ENCODE data around the gene MIB1. TPM values are rescaled to one million over a fixed set of nuclear protein-coding genes. Genes with fewer than 3 reads are reported as not detected.

MIB1 gene
- total RNA-seq (2014; rRNA removed; shearing (Covaris generic)), result 56.7 and 59.0 TPM in 2 replicates
- 10.8 and 11.2 TPM in 2 replicates for polyA plus RNA-seq (2016; fragmentation: Nextera tagmentation; extraction: Ambion mirVana)
- long read RNA-seq, partial matches to known transcripts, result 1 of 3 reads
- long read RNA-seq, other reads (novel, unspliced or antisense), result 2 of 3 reads

GRCh38 chr18:21740538-21741311, at the start of gene MIB1:
Gene MIB1 (plus strand): TSS chr18:21740792. CDS start chr18:21741584, 792 bp downstream.
- H3K27ac ChIP-seq (ENCODE audit: low read depth), result peak within 1 kb of the TSS; percentile 97
- Mint-ChIP-seq H3K27ac (peak within 1 kb of the TSS; percentile 97), H3K4me1 (peaks cover 36% of the 10 kb centered on the region), H3K36me3 (ENCODE audit: low read depth) (peaks cover 7% of the 10 kb centered on the region), H3K27me3 (ENCODE audit: insufficient read depth, low read depth, poor library complexity) (peaks cover 6% of the 10 kb centered on the region), H3K9me3 (peaks cover 14% of the 10 kb centered on the region; the same call in 1 of the 3 replicates), H3K4me3 (peak within 1 kb of the TSS; percentile 91)
- no peaks in the 10 kb centered on the region for H3K9me2 ChIP-seq (ENCODE audit: insufficient read depth)
- H2AFZ ChIP-seq, result peak within 1 kb of the TSS; percentile 80; the same call in 1 of the 2 replicates
- H3K4me2 ChIP-seq, result peak within 1 kb of the TSS; percentile 79
- H3K27me3 ChIP-seq (ENCODE audit: insufficient read depth), result no peaks in the 10 kb centered on the region
- H3K79me2 ChIP-seq (replicated peaks; ENCODE audit: insufficient read depth), result peaks cover 40% of the 10 kb centered on the region
- peaks cover 20% of the 10 kb centered on the region for H4K20me1 ChIP-seq (replicated peaks; ENCODE audit: insufficient read depth)
- H3K4me3 ChIP-seq, result peak within 1 kb of the TSS; percentile 78
- peaks cover 25% of the 10 kb centered on the region for H3K4me1 ChIP-seq (ENCODE audit: insufficient read depth)
- peak; percentile 98 for DNase-seq (ENCODE audit: low spot score)
- no peak for TF ChIP-seq REST (IDR thresholded peaks at IDR 0.05; ENCODE audit: unreplicated experiment)
- TF ChIP-seq POLR2AphosphoS5 (IDR thresholded peaks at IDR 0.05; ENCODE audit: low read depth), result peak; percentile 80
- peak; percentile 92 for ATAC-seq
- H3K36me3 ChIP-seq (ENCODE audit: insufficient read depth), result no peaks in the 10 kb centered on the region
- no peaks in the 10 kb centered on the region for H3F3A ChIP-seq (replicated peaks; ENCODE audit: low read depth)

- peaks cover 16% of the 10 kb centered on the region; the same call in 2 of the 3 replicates for H3K9me3 Mint-ChIP-seq
- H3K4me3 Mint-ChIP-seq, result no peak overlapping the region
- H3K27me3 ChIP-seq (ENCODE audit: insufficient read depth), result no peaks in the 10 kb centered on the region
- ATAC-seq (no peak), DNase-seq (ENCODE audit: low spot score) (no peak)
- H3K36me3 ChIP-seq (ENCODE audit: insufficient read depth), result no peaks in the 10 kb centered on the region; the same call in 1 of the 2 replicates
- no peak overlapping the region for H3K27ac Mint-ChIP-seq
- no peak overlapping the region for H3K4me3 ChIP-seq
- no peak overlapping the region for H3K27ac ChIP-seq (ENCODE audit: low read depth)
- H3F3A ChIP-seq (replicated peaks; ENCODE audit: low read depth), result no peaks in the 10 kb centered on the region
- H3K9me2 ChIP-seq (ENCODE audit: insufficient read depth), result no peaks in the 10 kb centered on the region
- H4K20me1 ChIP-seq (replicated peaks; ENCODE audit: insufficient read depth), result no peaks in the 10 kb centered on the region
- H3K4me1 ChIP-seq (ENCODE audit: insufficient read depth), result no peaks in the 10 kb centered on the region
- no peak overlapping the region for H2AFZ ChIP-seq
- H3K4me1 Mint-ChIP-seq, result no peaks in the 10 kb centered on the region
- H3K36me3 Mint-ChIP-seq (ENCODE audit: low read depth), result peaks cover 31% of the 10 kb centered on the region
- H3K79me2 ChIP-seq (replicated peaks; ENCODE audit: insufficient read depth), result no peaks in the 10 kb centered on the region
- no peak overlapping the region for H3K4me2 ChIP-seq
- H3K27me3 Mint-ChIP-seq (ENCODE audit: insufficient read depth, low read depth, poor library complexity), result no peaks in the 10 kb centered on the region
- TF ChIP-seq ZNF331 (CRISPR knock-in tag; IDR thresholded peaks at IDR 0.05; ENCODE audit: low read depth) (no peak), CTCF (conservative IDR thresholded peaks at IDR 0.05; ENCODE audit: low read depth in 2 of 2) (no peak), EZH2phosphoT487 (IDR thresholded peaks at IDR 0.05; ENCODE audit: unreplicated experiment) (no peak), STAT1 (IDR thresholded peaks at IDR 0.05; ENCODE audit: unreplicated experiment) (no peak), ZNF462 (CRISPR knock-in tag; IDR thresholded peaks at IDR 0.05) (no peak), CREB1 (CRISPR knock-in tag; IDR thresholded peaks at IDR 0.05; ENCODE audit: low read depth) (no peak), POLR2AphosphoS5 (IDR thresholded peaks at IDR 0.05; ENCODE audit: low read depth) (no peak)
Observed at GRCh38 chr18:21693322-21693721, 47.3 kb upstream of the MIB1 start.

Data from GM23338 (cell line).